OCI-LY3 (cell line): ENCODE measurements around the gene LPP.

Experiments used
- H2AFZ ChIP-seq: fragments of 200-600, 300-600 bp; shearing (Covaris generic); 2 replicates; pipeline ENCODE4 v1.6.0; 2014; ENCODE audit warnings: antibody characterized with exemption, low read depth, low read length
- H3K27ac ChIP-seq: fragments of 200-600, 300-600 bp; sonication (generic); 2 replicates; pipeline ENCODE4 v1.5.1; 2014; ENCODE audit warnings: mild to moderate bottlenecking, low read length, moderate library complexity, mixed read lengths
- H3K27me3 ChIP-seq: fragments of 200-600, 300-600 bp; sonication (generic); 2 replicates; pipeline ENCODE4 v1.6.1; 2014; ENCODE audit warnings: low read depth, low read length, mixed read lengths
- H3K36me3 ChIP-seq: fragments of 200-600, 300-600 bp; sonication (generic); replicated peaks from 2 replicates; pipeline ENCODE3; 2014; ENCODE audit warnings: low read depth, low read length, mixed read lengths
- H3K4me1 ChIP-seq: fragments of 300-600, 200-600 bp; sonication (generic); 2 replicates; pipeline ENCODE4 v1.6.1; 2014; ENCODE audit warnings: low read length, mixed read lengths
- H3K4me2 ChIP-seq: fragments of 200-600, 300-600 bp; sonication (generic); 2 replicates; pipeline ENCODE4 v1.6.1; 2014; ENCODE audit warnings: low read length, mixed read lengths
- H3K4me3 ChIP-seq: fragments of 300-600, 200-600 bp; sonication (generic); 2 replicates; pipeline ENCODE4 v1.5.1; 2014; ENCODE audit warnings: antibody characterized with exemption, mild to moderate bottlenecking, low read length, moderate library complexity
- H3K79me2 ChIP-seq: fragments of 300-600, 200-600 bp; shearing (Covaris generic); 2 replicates; pipeline ENCODE4 v1.6.1; 2014; ENCODE audit warnings: mild to moderate bottlenecking, low read length, mixed read lengths
- H3K9ac ChIP-seq: fragments of 300-600, 200-600 bp; shearing (Covaris generic); 2 replicates; pipeline ENCODE4 v1.6.0; 2014; ENCODE audit warnings: mild to moderate bottlenecking, low read length, moderate library complexity
- H3K9me3 ChIP-seq: fragments of 200-600, 300-600 bp; shearing (Covaris generic); 2 replicates; pipeline ENCODE4 v1.6.1; 2014; ENCODE audit warnings: low read length, mixed read lengths; ENCODE audit not compliant: insufficient read depth
- H4K20me1 ChIP-seq: fragments of 200-600, 300-600 bp; sonication (generic); 2 replicates; pipeline ENCODE4 v1.6.1; 2016; ENCODE audit warnings: low read length, mixed read lengths; ENCODE audit not compliant: insufficient read depth
- CTCF ChIP-seq: fragments of 200-600, 300-600 bp; sonication (generic); IDR thresholded peaks from 2 replicates; pipeline ENCODE4 v1.5.1; 2014; ENCODE audit warnings: antibody characterized with exemption, low read length, low read depth
- EZH2phosphoT487 ChIP-seq: fragments of 200-600 bp; shearing (Covaris generic); IDR thresholded peaks from 2 replicates; pipeline ENCODE4 v1.6.1; 2018; ENCODE audit warnings: antibody characterized with exemption, mixed run types, low read depth

The LPP gene

GRCh38 chr3:188282871-188283270 is 128.9 kb downstream of the LPP start:
- Histone ChIP-seq H2AFZ (no peak overlapping the region), H3K4me1 (peaks cover 39% of the 10 kb centered on the region), H3K9ac (no peak overlapping the region), H4K20me1 (no peaks in the 10 kb centered on the region), H3K4me2 (no peak overlapping the region), H3K79me2 (no peaks in the 10 kb centered on the region), H3K9me3 (no peaks in the 10 kb centered on the region), H3K4me3 (no peak overlapping the region), H3K27me3 (no peaks in the 10 kb centered on the region), H3K36me3 (no peaks in the 10 kb centered on the region), H3K27ac (no peak overlapping the region)
- TF ChIP-seq EZH2phosphoT487 (no peak), CTCF (no peak)

DNA sequence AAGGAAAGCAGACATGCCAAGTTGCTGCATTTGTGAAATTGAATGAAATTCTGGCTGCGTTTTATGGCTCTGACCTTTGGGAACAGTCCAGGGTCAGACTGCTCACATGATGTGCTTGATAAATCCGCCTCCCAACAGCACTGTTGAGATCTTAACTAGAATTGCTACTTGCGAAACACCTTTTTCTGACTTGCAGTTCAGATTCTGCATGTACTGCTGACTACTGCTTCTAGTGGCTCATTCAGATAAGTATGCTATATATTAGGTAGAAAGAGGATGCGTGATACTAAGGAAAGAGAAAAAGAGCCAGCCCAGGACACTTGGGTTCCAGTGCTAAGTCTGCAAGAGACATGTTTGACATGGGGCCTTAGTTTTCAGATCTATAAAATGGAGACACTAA is 129.4 kb downstream of the LPP start:
- TF ChIP-seq CTCF (no peak), EZH2phosphoT487 (no peak)
- no peak overlapping the region for H3K27ac ChIP-seq
- no peak overlapping the region for H3K4me2 ChIP-seq
- H3K36me3 ChIP-seq, result no peaks in the 10 kb centered on the region
- H3K4me3 ChIP-seq, result no peak overlapping the region
- no peaks in the 10 kb centered on the region for H3K79me2 ChIP-seq
- no peak overlapping the region for H3K9ac ChIP-seq
- H3K9me3 ChIP-seq, result no peaks in the 10 kb centered on the region
- peaks cover 40% of the 10 kb centered on the region for H3K4me1 ChIP-seq
- no peaks in the 10 kb centered on the region for H4K20me1 ChIP-seq
- H2AFZ ChIP-seq, result no peak overlapping the region
- no peaks in the 10 kb centered on the region for H3K27me3 ChIP-seq

DNA sequence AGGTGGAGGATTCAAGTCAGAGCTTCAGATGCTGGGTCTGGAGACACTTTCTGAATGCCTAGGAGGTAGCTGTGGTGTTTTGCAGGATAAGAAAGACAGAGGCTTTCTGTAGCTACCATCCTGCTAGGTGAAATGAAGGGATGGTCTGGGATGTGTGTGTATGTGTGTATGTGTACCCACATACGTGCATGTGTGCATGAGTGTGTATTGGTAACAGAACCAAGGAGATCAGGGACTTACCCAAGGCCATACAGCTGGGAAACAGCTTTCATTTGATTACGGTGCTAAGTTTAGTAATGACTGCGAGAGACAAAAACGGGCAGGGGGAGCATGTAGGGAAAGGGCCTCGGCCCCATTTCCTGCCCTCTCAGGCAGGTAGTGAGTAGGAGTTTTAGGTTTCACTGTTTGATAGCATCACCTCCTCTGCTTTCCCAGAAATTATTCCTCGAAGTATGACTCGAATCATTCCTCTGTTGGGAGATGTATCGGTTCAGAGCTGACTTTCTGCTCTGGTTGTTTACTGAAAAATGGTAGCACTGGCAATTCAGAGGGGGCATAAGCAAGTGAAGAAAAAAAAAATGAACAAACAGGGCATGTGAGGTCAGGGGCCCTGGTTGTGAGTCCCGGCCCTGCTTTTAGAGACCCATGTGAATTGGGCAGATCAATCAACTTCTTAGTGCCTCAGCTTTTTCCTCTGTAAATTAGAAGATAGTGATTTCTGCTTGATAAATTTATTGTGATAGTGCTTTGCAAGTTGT is 130.7 kb downstream of the LPP start:
- H3K36me3 ChIP-seq, result no peaks in the 10 kb centered on the region
- peaks cover 41% of the 10 kb centered on the region for H3K4me1 ChIP-seq
- H3K27me3 ChIP-seq, result no peaks in the 10 kb centered on the region
- 0 out of 2 replicates have a peak overlapping the region, but pooled peaks have one; percentile 10 for H2AFZ ChIP-seq
- no peaks in the 10 kb centered on the region for H3K79me2 ChIP-seq
- no peaks in the 10 kb centered on the region for H3K9me3 ChIP-seq
- TF ChIP-seq CTCF (no peak), EZH2phosphoT487 (no peak)
- peak overlapping the region; percentile 47; the same call in 1 of the 2 replicates for H3K9ac ChIP-seq
- peak overlapping the region; percentile 28 for H3K27ac ChIP-seq
- H3K4me2 ChIP-seq, result peak overlapping the region; percentile 78
- no peaks in the 10 kb centered on the region for H4K20me1 ChIP-seq
- H3K4me3 ChIP-seq, result peak overlapping the region; percentile 52

DNA sequence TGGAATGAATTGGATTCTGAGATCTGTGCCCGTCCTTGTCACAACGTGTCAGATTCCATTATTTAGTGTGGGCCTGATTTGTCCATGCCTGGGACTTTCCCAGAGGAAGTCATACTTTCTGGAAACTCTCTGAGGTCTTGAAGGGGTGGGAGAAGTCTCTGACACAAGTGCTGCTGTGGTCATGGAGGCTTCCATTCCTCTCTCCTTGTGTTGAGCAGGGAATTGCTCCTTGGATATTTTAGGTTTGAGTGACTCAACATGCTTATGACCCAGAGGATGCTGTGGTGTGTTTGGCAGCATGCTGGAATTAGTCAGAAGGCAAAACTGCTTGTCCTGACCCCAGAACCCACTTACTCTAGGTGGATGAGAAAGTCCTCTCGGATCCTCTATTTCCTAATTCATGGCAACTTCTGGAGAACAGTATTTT is 132.1 kb downstream of the LPP start:
- Histone ChIP-seq H3K4me2 (no peak overlapping the region), H4K20me1 (no peaks in the 10 kb centered on the region), H3K79me2 (no peaks in the 10 kb centered on the region), H3K36me3 (no peaks in the 10 kb centered on the region), H3K9ac (no peak overlapping the region), H3K9me3 (no peaks in the 10 kb centered on the region), H3K4me1 (peaks cover 41% of the 10 kb centered on the region), H3K27me3 (no peaks in the 10 kb centered on the region), H3K4me3 (no peak overlapping the region), H3K27ac (no peak overlapping the region), H2AFZ (no peak overlapping the region)
- TF ChIP-seq EZH2phosphoT487 (no peak), CTCF (no peak)
